GM23338 (cell line): ENCODE results near the gene JAM3. TPM values are rescaled to one million over a fixed set of nuclear protein-coding genes. Genes with fewer than 3 reads are reported as not detected.

Source experiments
- ATAC-seq: fragments of 200-7000 bp; cut with Tn5 transposase; 3 replicates; pipeline ENCODE4 v1.9.1; 2020
- DNase-seq: peaks from one replicate; pipeline ENCODE4 v3.0.0-alpha.2; 2015; ENCODE audit warnings: low spot score
- H2AFZ ChIP-seq: fragments of 200-600 bp; sonication (generic); 2 replicates; pipeline ENCODE4 v1.8.0; 2016; ENCODE audit warnings: antibody characterized with exemption, mild to moderate bottlenecking, moderate library complexity
- H3F3A ChIP-seq: fragments of 200-600 bp; sonication (generic); replicated peaks from 2 replicates; pipeline ENCODE4 v1.8.0; 2017; ENCODE audit warnings: antibody characterized with exemption, mixed run types, low read depth
- H3K27ac ChIP-seq: fragments of 200-600 bp; sonication (generic); 2 replicates; pipeline ENCODE4 v1.6.1; 2016; ENCODE audit warnings: low read depth
- H3K27me3 ChIP-seq: fragments of 200-600 bp; sonication (generic); 2 replicates; pipeline ENCODE4 v1.8.0; 2016; ENCODE audit warnings: mild to moderate bottlenecking, mixed run types, moderate library complexity; ENCODE audit not compliant: insufficient read depth
- H3K36me3 ChIP-seq: fragments of 200-600 bp; sonication (generic); 2 replicates; pipeline ENCODE4 v1.8.0; 2016; ENCODE audit warnings: mild to moderate bottlenecking; ENCODE audit not compliant: insufficient read depth
- H3K4me1 ChIP-seq: fragments of 200-600 bp; sonication (generic); 2 replicates; pipeline ENCODE4 v1.8.0; 2016; ENCODE audit warnings: mild to moderate bottlenecking, moderate library complexity; ENCODE audit not compliant: insufficient read depth
- H3K4me2 ChIP-seq: fragments of 200-600 bp; sonication (generic); 2 replicates; pipeline ENCODE4 v1.7.1; 2017; ENCODE audit warnings: mixed run types
- H3K4me3 ChIP-seq: fragments of 200-600 bp; sonication (generic); 2 replicates; pipeline ENCODE4 v1.6.1; 2016; ENCODE audit warnings: mixed run types
- H3K79me2 ChIP-seq: fragments of 200-600 bp; sonication (generic); replicated peaks from 2 replicates; pipeline ENCODE4 v1.8.0; 2017; ENCODE audit warnings: mild to moderate bottlenecking; ENCODE audit not compliant: insufficient read depth
- H3K9me2 ChIP-seq: fragments of 200-600 bp; sonication (generic); 2 replicates; pipeline ENCODE4 v1.8.0; 2017; ENCODE audit not compliant: insufficient read depth
- H4K20me1 ChIP-seq: fragments of 200-600 bp; sonication (generic); replicated peaks from 2 replicates; pipeline ENCODE4 v1.8.0; 2017; ENCODE audit warnings: mild to moderate bottlenecking; ENCODE audit not compliant: insufficient read depth
- H3K27ac Mint-ChIP-seq: 2 replicates; pipeline ENCODE4 v1.8.0; 2020; ENCODE audit warnings: inconsistent platforms, mild to moderate bottlenecking, moderate library complexity, mixed read lengths
- H3K27me3 Mint-ChIP-seq: 3 replicates; pipeline ENCODE4 v1.8.0; 2022; ENCODE audit warnings: low read depth, mild to moderate bottlenecking, moderate library complexity, mixed read lengths, inconsistent platforms; ENCODE audit not compliant: insufficient read depth, poor library complexity
- H3K36me3 Mint-ChIP-seq: 3 replicates; pipeline ENCODE4 v1.8.0; 2021; ENCODE audit warnings: low read depth, mild to moderate bottlenecking, inconsistent platforms, moderate library complexity, mixed read lengths
- H3K4me1 Mint-ChIP-seq: 3 replicates; pipeline ENCODE4 v1.8.0; 2020; ENCODE audit warnings: mild to moderate bottlenecking, inconsistent platforms, mixed read lengths
- H3K4me3 Mint-ChIP-seq: 3 replicates; pipeline ENCODE4 v1.8.0; 2021; ENCODE audit warnings: moderate library complexity, mild to moderate bottlenecking, inconsistent platforms, mixed read lengths
- H3K9me3 Mint-ChIP-seq: 3 replicates; pipeline ENCODE4 v1.8.0; 2020; ENCODE audit warnings: moderate library complexity, mild to moderate bottlenecking, inconsistent platforms, mixed read lengths
- EZH2 ChIP-seq: fragments of 200-600 bp; sonication (generic); IDR thresholded peaks from one replicate; pipeline ENCODE4 v1.8.0; 2017; ENCODE audit warnings: antibody characterized with exemption, mild to moderate bottlenecking, low read depth; ENCODE audit not compliant: unreplicated experiment
- JUNB ChIP-seq: IDR thresholded peaks from one replicate; pipeline ENCODE4 v1.6.1; 2016; ENCODE audit warnings: antibody characterized with exemption; ENCODE audit not compliant: unreplicated experiment
- NANOG ChIP-seq: IDR thresholded peaks from 2 replicates; pipeline ENCODE4 v1.6.1; 2016; ENCODE audit warnings: antibody characterized with exemption, borderline replicate concordance
- STAT1 ChIP-seq: IDR thresholded peaks from one replicate; pipeline ENCODE4 v1.6.1; 2016; ENCODE audit warnings: antibody characterized with exemption; ENCODE audit not compliant: unreplicated experiment
- ZNF114 ChIP-seq: fragments of 250-450 bp; sonication (Bioruptor Pico); IDR thresholded peaks from 2 replicates; pipeline ENCODE4 v1.5.0; 2020; ENCODE audit warnings: mild to moderate bottlenecking, moderate library complexity
- ZNF331 ChIP-seq: fragments of 250-450 bp; sonication (Bioruptor Pico); IDR thresholded peaks from 2 replicates; pipeline ENCODE4 v1.5.0; 2020; ENCODE audit warnings: low read depth, mild to moderate bottlenecking, moderate library complexity
- polyA plus RNA-seq: library from polyadenylated mRNA; unstranded; fragments of >200 nt; fragmentation: Nextera tagmentation; extraction: Ambion mirVana; gene quantifications from 2 replicates; pipeline ENCODE4 v1.2.1, GENCODE V29; 2016
- total RNA-seq: library from RNA; depleted of rRNA; stranded (reverse); fragments of >200 nt; shearing (Covaris generic); gene quantifications from 2 replicates; pipeline ENCODE4 v1.2.3, GENCODE V29; 2014
- TF ChIP-seq, protein P1 (sequence below): IDR thresholded peaks from 2 replicates; pipeline ENCODE4 v1.6.1; 2016; ENCODE audit warnings: antibody characterized with exemption
- TF ChIP-seq, protein P2 (sequence below): fragments of 250-450 bp; sonication (Bioruptor Pico); IDR thresholded peaks from 2 replicates; pipeline ENCODE4 v1.5.0; 2020; ENCODE audit warnings: mild to moderate bottlenecking, moderate library complexity

The JAM3 gene
- total and polyA plus RNA-seq, 2 experiments from 2014 or later, result 14.1 to 41.5 TPM

DNA sequence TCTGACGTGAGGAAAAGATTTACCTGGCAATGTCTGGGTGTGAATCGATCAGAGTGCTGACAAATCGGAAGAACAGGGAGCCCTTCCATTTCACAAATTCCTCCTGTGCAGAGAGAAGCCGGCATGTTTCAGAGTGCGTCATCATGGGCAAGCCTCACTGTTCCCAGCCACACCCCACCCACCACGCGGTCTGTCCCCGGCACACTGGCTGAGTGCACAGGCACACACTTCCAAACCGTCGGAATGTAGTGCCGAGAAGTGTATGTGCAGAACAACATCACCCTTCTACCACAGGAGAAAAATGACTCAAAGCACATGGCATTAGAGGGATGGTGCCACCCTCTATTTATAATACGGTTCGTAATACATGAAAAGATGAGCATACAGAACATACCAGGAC lies 107.4 kb downstream of the JAM3 start:
- Histone ChIP-seq H4K20me1 (no peaks in the 10 kb centered on the region), H3K79me2 (no peaks in the 10 kb centered on the region), H3K27me3 (no peaks in the 10 kb centered on the region), H3K9me2 (no peaks in the 10 kb centered on the region; the same call in 1 of the 2 replicates), H3K4me1 (no peaks in the 10 kb centered on the region), H3K36me3 (peaks cover 62% of the 10 kb centered on the region), H3K4me3 (no peak overlapping the region), H3K27ac (no peak overlapping the region), H3K4me2 (no peak overlapping the region), H3F3A (no peaks in the 10 kb centered on the region), H2AFZ (no peak overlapping the region)
- H3K4me3 Mint-ChIP-seq, result no peak overlapping the region
- peaks cover 83% of the 10 kb centered on the region for H3K36me3 Mint-ChIP-seq
- DNase-seq (no peak), ATAC-seq (no peak)
- TF ChIP-seq, protein P1, sequence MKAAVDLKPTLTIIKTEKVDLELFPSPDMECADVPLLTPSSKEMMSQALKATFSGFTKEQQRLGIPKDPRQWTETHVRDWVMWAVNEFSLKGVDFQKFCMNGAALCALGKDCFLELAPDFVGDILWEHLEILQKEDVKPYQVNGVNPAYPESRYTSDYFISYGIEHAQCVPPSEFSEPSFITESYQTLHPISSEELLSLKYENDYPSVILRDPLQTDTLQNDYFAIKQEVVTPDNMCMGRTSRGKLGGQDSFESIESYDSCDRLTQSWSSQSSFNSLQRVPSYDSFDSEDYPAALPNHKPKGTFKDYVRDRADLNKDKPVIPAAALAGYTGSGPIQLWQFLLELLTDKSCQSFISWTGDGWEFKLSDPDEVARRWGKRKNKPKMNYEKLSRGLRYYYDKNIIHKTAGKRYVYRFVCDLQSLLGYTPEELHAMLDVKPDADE, result no peak
- no peak overlapping the region for H3K27ac Mint-ChIP-seq
- H3K27me3 Mint-ChIP-seq, result peaks cover 3% of the 10 kb centered on the region
- peaks cover 26% of the 10 kb centered on the region for H3K9me3 Mint-ChIP-seq
- H3K4me1 Mint-ChIP-seq, result no peaks in the 10 kb centered on the region

GRCh38 chr11:134178032-134178674 lies 109.3 kb downstream of the JAM3 start:
- Mint-ChIP-seq H3K36me3 (peaks cover 66% of the 10 kb centered on the region), H3K27ac (no peak overlapping the region), H3K27me3 (no peaks in the 10 kb centered on the region), H3K9me3 (peaks cover 9% of the 10 kb centered on the region), H3K4me3 (no peak overlapping the region), H3K4me1 (no peaks in the 10 kb centered on the region)
- no peak for TF ChIP-seq JUNB
- Histone ChIP-seq H3K36me3 (peaks cover 45% of the 10 kb centered on the region), H3K27me3 (no peaks in the 10 kb centered on the region), H3K27ac (no peak overlapping the region), H3K9me2 (no peaks in the 10 kb centered on the region), H3K4me1 (no peaks in the 10 kb centered on the region), H3K4me2 (no peak overlapping the region), H3K79me2 (no peaks in the 10 kb centered on the region), H3K4me3 (no peak overlapping the region), H2AFZ (no peak overlapping the region), H3F3A (no peaks in the 10 kb centered on the region), H4K20me1 (no peaks in the 10 kb centered on the region)
- no peak for ATAC-seq
- DNase-seq, result no peak

GRCh38 chr11:134181707-134182106 lies 112.8 kb downstream of the JAM3 start:
- ATAC-seq, result no peak
- no peak overlapping the region for H3K27ac Mint-ChIP-seq
- peaks cover 49% of the 10 kb centered on the region for H3K36me3 Mint-ChIP-seq
- Histone ChIP-seq H3K9me2 (no peaks in the 10 kb centered on the region), H3K36me3 (peaks cover 36% of the 10 kb centered on the region), H4K20me1 (peaks cover 4% of the 10 kb centered on the region; the same call in 1 of the 2 replicates), H3K4me1 (no peaks in the 10 kb centered on the region), H2AFZ (no peak overlapping the region), H3K4me3 (no peak overlapping the region), H3K27ac (no peak overlapping the region), H3K79me2 (no peaks in the 10 kb centered on the region), H3F3A (no peaks in the 10 kb centered on the region), H3K4me2 (no peak overlapping the region), H3K27me3 (no peaks in the 10 kb centered on the region)
- H3K4me1 Mint-ChIP-seq, result no peaks in the 10 kb centered on the region
- H3K4me3 Mint-ChIP-seq, result no peak overlapping the region
- no peaks in the 10 kb centered on the region for H3K27me3 Mint-ChIP-seq
- no peaks in the 10 kb centered on the region for H3K9me3 Mint-ChIP-seq
- DNase-seq, result no peak
- TF ChIP-seq NANOG (no peak), ZNF114 (no peak), EZH2 (no peak), ZNF331 (CRISPR knock-in tag) (no peak), STAT1 (no peak)
- TF ChIP-seq, protein P2, sequence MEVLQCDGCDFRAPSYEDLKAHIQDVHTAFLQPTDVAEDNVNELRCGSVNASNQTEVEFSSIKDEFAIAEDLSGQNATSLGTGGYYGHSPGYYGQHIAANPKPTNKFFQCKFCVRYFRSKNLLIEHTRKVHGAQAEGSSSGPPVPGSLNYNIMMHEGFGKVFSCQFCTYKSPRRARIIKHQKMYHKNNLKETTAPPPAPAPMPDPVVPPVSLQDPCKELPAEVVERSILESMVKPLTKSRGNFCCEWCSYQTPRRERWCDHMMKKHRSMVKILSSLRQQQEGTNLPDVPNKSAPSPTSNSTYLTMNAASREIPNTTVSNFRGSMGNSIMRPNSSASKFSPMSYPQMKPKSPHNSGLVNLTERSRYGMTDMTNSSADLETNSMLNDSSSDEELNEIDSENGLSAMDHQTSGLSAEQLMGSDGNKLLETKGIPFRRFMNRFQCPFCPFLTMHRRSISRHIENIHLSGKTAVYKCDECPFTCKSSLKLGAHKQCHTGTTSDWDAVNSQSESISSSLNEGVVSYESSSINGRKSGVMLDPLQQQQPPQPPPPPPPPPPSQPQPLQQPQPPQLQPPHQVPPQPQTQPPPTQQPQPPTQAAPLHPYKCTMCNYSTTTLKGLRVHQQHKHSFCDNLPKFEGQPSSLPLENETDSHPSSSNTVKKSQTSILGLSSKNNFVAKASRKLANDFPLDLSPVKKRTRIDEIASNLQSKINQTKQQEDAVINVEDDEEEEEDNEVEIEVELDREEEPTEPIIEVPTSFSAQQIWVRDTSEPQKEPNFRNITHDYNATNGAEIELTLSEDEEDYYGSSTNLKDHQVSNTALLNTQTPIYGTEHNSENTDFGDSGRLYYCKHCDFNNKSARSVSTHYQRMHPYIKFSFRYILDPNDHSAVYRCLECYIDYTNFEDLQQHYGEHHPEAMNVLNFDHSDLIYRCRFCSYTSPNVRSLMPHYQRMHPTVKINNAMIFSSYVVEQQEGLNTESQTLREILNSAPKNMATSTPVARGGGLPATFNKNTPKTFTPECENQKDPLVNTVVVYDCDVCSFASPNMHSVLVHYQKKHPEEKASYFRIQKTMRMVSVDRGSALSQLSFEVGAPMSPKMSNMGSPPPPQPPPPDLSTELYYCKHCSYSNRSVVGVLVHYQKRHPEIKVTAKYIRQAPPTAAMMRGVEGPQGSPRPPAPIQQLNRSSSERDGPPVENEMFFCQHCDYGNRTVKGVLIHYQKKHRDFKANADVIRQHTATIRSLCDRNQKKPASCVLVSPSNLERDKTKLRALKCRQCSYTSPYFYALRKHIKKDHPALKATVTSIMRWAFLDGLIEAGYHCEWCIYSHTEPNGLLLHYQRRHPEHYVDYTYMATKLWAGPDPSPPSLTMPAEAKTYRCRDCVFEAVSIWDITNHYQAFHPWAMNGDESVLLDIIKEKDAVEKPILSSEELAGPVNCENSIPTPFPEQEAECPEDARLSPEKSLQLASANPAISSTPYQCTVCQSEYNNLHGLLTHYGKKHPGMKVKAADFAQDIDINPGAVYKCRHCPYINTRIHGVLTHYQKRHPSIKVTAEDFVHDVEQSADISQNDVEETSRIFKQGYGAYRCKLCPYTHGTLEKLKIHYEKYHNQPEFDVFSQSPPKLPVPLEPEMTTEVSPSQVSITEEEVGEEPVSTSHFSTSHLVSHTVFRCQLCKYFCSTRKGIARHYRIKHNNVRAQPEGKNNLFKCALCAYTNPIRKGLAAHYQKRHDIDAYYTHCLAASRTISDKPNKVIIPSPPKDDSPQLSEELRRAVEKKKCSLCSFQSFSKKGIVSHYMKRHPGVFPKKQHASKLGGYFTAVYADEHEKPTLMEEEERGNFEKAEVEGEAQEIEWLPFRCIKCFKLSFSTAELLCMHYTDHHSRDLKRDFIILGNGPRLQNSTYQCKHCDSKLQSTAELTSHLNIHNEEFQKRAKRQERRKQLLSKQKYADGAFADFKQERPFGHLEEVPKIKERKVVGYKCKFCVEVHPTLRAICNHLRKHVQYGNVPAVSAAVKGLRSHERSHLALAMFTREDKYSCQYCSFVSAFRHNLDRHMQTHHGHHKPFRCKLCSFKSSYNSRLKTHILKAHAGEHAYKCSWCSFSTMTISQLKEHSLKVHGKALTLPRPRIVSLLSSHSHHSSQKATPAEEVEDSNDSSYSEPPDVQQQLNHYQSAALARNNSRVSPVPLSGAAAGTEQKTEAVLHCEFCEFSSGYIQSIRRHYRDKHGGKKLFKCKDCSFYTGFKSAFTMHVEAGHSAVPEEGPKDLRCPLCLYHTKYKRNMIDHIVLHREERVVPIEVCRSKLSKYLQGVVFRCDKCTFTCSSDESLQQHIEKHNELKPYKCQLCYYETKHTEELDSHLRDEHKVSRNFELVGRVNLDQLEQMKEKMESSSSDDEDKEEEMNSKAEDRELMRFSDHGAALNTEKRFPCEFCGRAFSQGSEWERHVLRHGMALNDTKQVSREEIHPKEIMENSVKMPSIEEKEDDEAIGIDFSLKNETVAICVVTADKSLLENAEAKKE (CRISPR knock-in tag), result no peak
- TF ChIP-seq, protein P1, result no peak
